Measurements from ENCODE around the gene POLR3K. TPM values are rescaled to one million over a fixed set of nuclear protein-coding genes. Genes with fewer than 3 reads are reported as not detected.

POLR3K gene
- total and polyA plus RNA-seq, 4 donors: 2.8 to 9.8 (median 7.4) TPM

Small RNA genes within 50 kb of the gene (small RNA-seq; reads per million reads assigned to genes)
- gene MIR6859-4 (not detected), gene Z69720.2 (not detected)

Other genes starting within 250 kb of the POLR3K start
- gene SNRNP25, start 220 bp upstream of the POLR3K start, total RNA-seq: 10 to 100 TPM; 15.1 to 17.3 TPM
- 10 to 100 TPM; 18.1 to 22.2 TPM for gene SNRNP25, start 220 bp upstream of the POLR3K start, polyA plus RNA-seq
- 1 to 10 TPM; 2.1 to 6.2 TPM for gene RHBDF1, start 19.0 kb upstream of the POLR3K start, total RNA-seq
- gene RHBDF1, start 19.0 kb upstream of the POLR3K start, polyA plus RNA-seq: 1 to 10 TPM; 1.8 to 4.9 TPM
- gene MPG, start 24.6 kb upstream of the POLR3K start, total RNA-seq: 10 to 100 TPM; 25.4 to 84.1 TPM
- gene MPG, start 24.6 kb upstream of the POLR3K start, polyA plus RNA-seq: 10 to 100 TPM; 33.8 to 41.3 TPM
- gene NPRL3, start 85.1 kb upstream of the POLR3K start, total RNA-seq: 10 to 100 TPM in 1 of 2 donors, 1 to 10 TPM in 1; 9.7 to 35.9 TPM
- gene NPRL3, start 85.1 kb upstream of the POLR3K start, polyA plus RNA-seq: 10 to 100 TPM in 1 of 2 donors, 1 to 10 TPM in 1; 5.3 to 10.3 TPM
- gene HBZ, start 99.0 kb upstream of the POLR3K start, total RNA-seq: 10 to 100 TPM in 1 of 2 donors, not detected in 1; 55.8 TPM
- not detected for gene HBZ, start 99.0 kb upstream of the POLR3K start, polyA plus RNA-seq
- 1,000 to 10,000 TPM in 1 of 2 donors, not detected in 1; 2,893 TPM for gene HBM, start 112.4 kb upstream of the POLR3K start, total RNA-seq
- gene HBM, start 112.4 kb upstream of the POLR3K start, polyA plus RNA-seq: under 1 TPM in 1 of 2 donors, not detected in 1; 0.28 TPM
- over 10,000 TPM in 1 of 2 donors, 1 to 10 TPM in 1; 2.8 to 36,951 TPM for gene HBA2, start 119.3 kb upstream of the POLR3K start, total RNA-seq
- gene HBA2, start 119.3 kb upstream of the POLR3K start, polyA plus RNA-seq: 10 to 100 TPM; 15.5 to 76.5 TPM
- gene HBA1, start 123.1 kb upstream of the POLR3K start, total RNA-seq: over 10,000 TPM in 1 of 2 donors, 1 to 10 TPM in 1; 3.5 to 19,034 TPM
- 10 to 100 TPM; 18.5 to 41.6 TPM for gene HBA1, start 123.1 kb upstream of the POLR3K start, polyA plus RNA-seq
- 10 to 100 TPM in 1 of 2 donors, not detected in 1; 50.9 TPM for gene HBQ1, start 126.9 kb upstream of the POLR3K start, total RNA-seq
- not detected for gene HBQ1, start 126.9 kb upstream of the POLR3K start, polyA plus RNA-seq
- 10 to 100 TPM; 19.5 to 34.3 TPM for gene LUC7L, start 175.8 kb upstream of the POLR3K start, total RNA-seq
- 10 to 100 TPM; 11.5 to 19.8 TPM for gene LUC7L, start 175.8 kb upstream of the POLR3K start, polyA plus RNA-seq
- 10 to 100 TPM; 26.6 to 29.0 TPM for gene FAM234A, start 181.2 kb upstream of the POLR3K start, total RNA-seq
- gene FAM234A, start 181.2 kb upstream of the POLR3K start, polyA plus RNA-seq: 10 to 100 TPM; 24.1 to 39.7 TPM
- gene RGS11, start 222.3 kb upstream of the POLR3K start, total RNA-seq: 1 to 10 TPM in 1 of 2 donors, not detected in 1; 1.6 TPM
- gene RGS11, start 222.3 kb upstream of the POLR3K start, polyA plus RNA-seq: under 1 TPM; 0.51 to 0.77 TPM
- gene ARHGDIG, start 227.0 kb upstream of the POLR3K start, total RNA-seq: under 1 TPM in 1 of 2 donors, not detected in 1; 0.08 TPM
- gene ARHGDIG, start 227.0 kb upstream of the POLR3K start, polyA plus RNA-seq: not detected
- under 1 TPM in 1 of 2 donors, not detected in 1; 0.09 TPM for gene PDIA2, start 229.6 kb upstream of the POLR3K start, total RNA-seq
- under 1 TPM in 1 of 2 donors, not detected in 1; 0.03 TPM for gene PDIA2, start 229.6 kb upstream of the POLR3K start, polyA plus RNA-seq

All from liver (tissue), 5 donors.